ENCODE data around the gene CTAGE6. TPM values are rescaled to one million over a fixed set of nuclear protein-coding genes. Genes with fewer than 3 reads are reported as not detected.
"Not testable (repeated sequence)": the region's sequence is repeated elsewhere in the genome, so short reads cannot be mapped to it uniquely, and the experiment has no call there.

The CTAGE6 gene
- total RNA-seq, 1 donor from 2014 or later, result not detected

- DNase-seq (ENCODE audit: missing footprints); intact Hi-C loops (cut with DNase I); ATAC-seq: not testable (repeated sequence)
These were observed 31.4 kb downstream of the CTAGE6 start for GRCh38 chr7:143726143-143726542.

DNA sequence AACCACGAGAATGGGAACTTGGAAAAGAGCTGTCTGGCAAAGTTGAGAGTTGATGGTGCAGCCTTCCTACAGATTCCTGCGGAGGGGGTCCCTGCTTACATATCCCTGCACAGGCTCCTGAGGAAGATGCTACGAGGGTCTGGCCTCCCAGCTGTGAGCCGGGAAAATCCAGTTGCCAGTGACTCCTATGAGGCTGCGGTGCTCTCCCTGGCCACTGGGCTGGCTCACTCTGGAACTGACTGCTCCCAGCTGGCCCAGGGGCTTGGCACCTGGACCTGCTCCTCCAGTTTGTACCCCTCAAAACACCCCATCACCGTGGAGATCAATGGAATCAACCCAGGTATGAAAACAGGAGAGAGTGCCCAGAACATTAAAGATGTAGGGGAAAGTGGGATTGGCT is 37.2 kb downstream of the CTAGE6 start:
- ATAC-seq; intact Hi-C loops (cut with DNase I); DNase-seq (ENCODE audit: missing footprints): not testable (repeated sequence)

GRCh38 chr7:143715543-143716193 is 41.8 kb downstream of the CTAGE6 start:
- intact Hi-C loops (cut with DNase I); ATAC-seq; DNase-seq (ENCODE audit: missing footprints): not testable (repeated sequence)

DNA sequence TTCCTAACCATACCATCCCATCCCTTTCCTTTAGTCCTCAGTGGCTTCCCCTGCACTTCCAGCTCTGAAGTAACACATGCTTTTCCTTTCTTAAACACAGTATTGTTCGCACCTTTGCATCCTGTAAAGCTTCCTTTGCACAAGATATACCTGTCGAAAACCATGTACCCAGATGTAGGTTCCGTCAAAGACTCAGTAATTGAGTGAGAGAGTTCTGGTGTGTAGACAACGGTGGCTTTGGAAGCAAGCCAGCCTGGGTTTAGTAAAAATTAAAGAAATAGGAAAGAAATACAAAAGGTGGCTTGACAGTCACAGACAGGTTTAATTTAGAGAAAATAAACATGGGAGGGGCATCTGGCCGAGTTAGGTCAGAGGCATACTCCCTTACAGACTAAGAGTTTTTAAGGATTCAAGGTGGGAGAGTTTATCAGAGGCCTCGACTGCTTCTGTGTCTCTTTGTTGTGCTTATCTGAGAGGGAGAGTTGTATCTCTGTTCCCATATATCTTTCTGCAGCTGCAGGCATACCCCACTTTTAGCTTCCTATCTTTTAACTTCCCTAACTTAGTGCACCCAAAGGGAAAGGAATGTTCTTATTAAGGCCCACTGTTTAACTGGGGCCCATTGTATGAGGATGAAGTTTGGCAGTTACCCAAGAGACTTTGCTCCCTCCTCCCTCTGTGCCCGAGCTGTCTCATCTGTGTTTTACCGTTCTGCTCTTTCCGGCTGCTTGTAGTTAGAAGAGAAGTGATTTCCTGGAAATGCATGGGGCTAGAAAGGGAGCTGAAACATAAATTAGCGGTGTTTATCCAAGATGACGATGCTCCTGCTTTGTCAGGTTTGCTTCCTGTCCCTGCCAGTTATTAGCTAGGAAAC is 42.7 kb downstream of the CTAGE6 start:
- ATAC-seq; intact Hi-C loops (cut with DNase I); DNase-seq (ENCODE audit: missing footprints): not testable (repeated sequence)

DNA sequence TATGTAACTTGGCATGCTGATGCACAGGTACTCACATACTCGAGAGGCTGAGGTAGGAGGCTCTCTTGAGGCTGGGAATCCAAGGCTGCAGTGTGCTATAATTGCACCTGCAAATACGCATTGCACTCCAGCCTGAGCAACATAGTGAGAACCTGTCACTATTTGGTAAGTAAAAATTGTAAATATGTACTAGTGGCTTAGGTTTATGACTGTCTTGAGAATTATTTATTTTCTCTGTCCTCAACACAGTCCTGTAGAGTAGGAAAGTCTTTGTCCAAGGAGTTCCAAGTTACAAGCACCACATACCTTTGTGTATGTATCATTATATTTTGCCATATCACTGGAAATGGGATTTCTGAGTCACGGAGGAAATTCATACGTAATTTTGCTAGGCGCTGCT is 45.1 kb downstream of the CTAGE6 start:
- DNase-seq (ENCODE audit: missing footprints); ATAC-seq; intact Hi-C loops (cut with DNase I): not testable (repeated sequence)

- DNase-seq (ENCODE audit: missing footprints); intact Hi-C loops (cut with DNase I); ATAC-seq: not testable (repeated sequence)
These were observed 45.7 kb downstream of the CTAGE6 start for GRCh38 chr7:143711727-143712324.

DNA sequence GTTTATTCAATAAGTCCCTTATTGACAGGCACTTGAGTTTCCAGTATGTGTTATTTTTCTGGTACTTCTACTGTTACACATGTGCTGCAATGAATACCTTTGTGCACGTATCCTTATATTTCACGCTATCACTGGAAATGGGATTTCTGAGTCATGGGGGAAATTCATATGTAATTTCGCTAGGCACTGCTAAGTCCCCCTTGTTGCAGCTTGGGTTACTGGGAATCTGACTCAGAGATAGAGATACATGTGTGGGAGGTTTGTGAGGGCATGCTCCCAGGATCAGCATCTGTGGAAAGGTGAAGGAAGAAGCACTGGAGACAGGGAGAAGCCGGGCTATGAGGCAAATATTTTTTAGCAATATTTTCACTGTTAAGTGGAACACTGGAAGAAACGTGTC is 47.6 kb downstream of the CTAGE6 start:
- DNase-seq (ENCODE audit: missing footprints); intact Hi-C loops (cut with DNase I); ATAC-seq: not testable (repeated sequence)

Other genes starting within 250 kb of the CTAGE6 start
- not detected for gene CTAGE15, start 185.9 kb downstream of the CTAGE6 start, total RNA-seq
- 0.38 TPM for gene TCAF2, start 136.7 kb downstream of the CTAGE6 start, total RNA-seq
- gene TCAF1, start 144.5 kb upstream of the CTAGE6 start, total RNA-seq, result 38.7 TPM
- not detected for gene OR2F2, start 177.5 kb upstream of the CTAGE6 start, total RNA-seq
- gene OR2F1, start 197.1 kb upstream of the CTAGE6 start, total RNA-seq, result not detected
- not detected for gene OR6B1, start 242.6 kb upstream of the CTAGE6 start, total RNA-seq